ENCODE results near the gene AKNA.

- TF ChIP-seq EP300 (IDR thresholded peaks at IDR 0.05) (no peak), CTCF (IDR thresholded peaks at IDR 0.05) (no peak)
Measured at GRCh38 chr9:114397219-114397847, 9.6 kb upstream of the AKNA start.
